Measurements from ENCODE around the gene TUBA4A. TPM values are rescaled to one million over a fixed set of nuclear protein-coding genes. Genes with fewer than 3 reads are reported as not detected.
A peak's percentile ranks its signal among the peaks of the same experiment; 100 is the strongest.

TUBA4A gene
- total RNA-seq, 1 donor from 2014 or later: 47.9 TPM

- Histone ChIP-seq H3K27me3 (ENCODE audit: control insufficient read depth, insufficient read depth, low read length) (no peaks in the 10 kb centered on the region), H3K4me3 (ENCODE audit: low read depth, low read length) (peak within 1 kb of the TSS; percentile 80), H3K36me3 (ENCODE audit: control insufficient read depth, insufficient read depth, low read length) (peaks cover 29% of the 10 kb centered on the region)
- TF ChIP-seq CTCF (IDR thresholded peaks at IDR 0.05; ENCODE audit: insufficient read depth, low read length, severe bottlenecking): no peak
- FAIRE-seq: peak; percentile 7
- peak; percentile 97 for DNase-seq (ENCODE audit: low read depth)
Observed at GRCh38 chr2:219229305-219230058, 24.2 kb downstream of the TUBA4A start, which contains the start of the genes ANKZF1 and ATG9A. Gene ANKZF1 (plus strand): TSS chr2:219229806. CDS start chr2:219230258, 452 bp downstream. Gene ATG9A (minus strand): TSS chr2:219229636. CDS start chr2:219228024, 1,612 bp downstream.

- Histone ChIP-seq H3K27me3 (ENCODE audit: control insufficient read depth, insufficient read depth, low read length) (no peaks in the 10 kb centered on the region), H3K36me3 (ENCODE audit: control insufficient read depth, insufficient read depth, low read length) (peaks cover 32% of the 10 kb centered on the region), H3K4me3 (ENCODE audit: low read depth, low read length) (peak overlapping the region; percentile 80)
- FAIRE-seq (no peak), DNase-seq (ENCODE audit: low read depth) (no peak)
- no peak for TF ChIP-seq CTCF (IDR thresholded peaks at IDR 0.05; ENCODE audit: insufficient read depth, low read length, severe bottlenecking)
Observed at GRCh38 chr2:219228911-219229304, 24.8 kb downstream of the TUBA4A start.

- TF ChIP-seq CTCF (IDR thresholded peaks at IDR 0.05; ENCODE audit: insufficient read depth, low read length, severe bottlenecking): no peak
- no peaks in the 10 kb centered on the region for H3K27me3 ChIP-seq (ENCODE audit: control insufficient read depth, insufficient read depth, low read length)
- H3K4me3 ChIP-seq (ENCODE audit: low read depth, low read length): peak overlapping the region; percentile 80
- H3K36me3 ChIP-seq (ENCODE audit: control insufficient read depth, insufficient read depth, low read length): peaks cover 32% of the 10 kb centered on the region
- no peak for DNase-seq (ENCODE audit: low read depth)
- FAIRE-seq: no peak
Observed at GRCh38 chr2:219228041-219228910, 25.4 kb downstream of the TUBA4A start.

- FAIRE-seq (no peak), DNase-seq (ENCODE audit: low read depth) (no peak)
- Histone ChIP-seq H3K4me3 (ENCODE audit: low read depth, low read length) (no peak overlapping the region), H3K27me3 (ENCODE audit: control insufficient read depth, insufficient read depth, low read length) (no peaks in the 10 kb centered on the region), H3K36me3 (ENCODE audit: control insufficient read depth, insufficient read depth, low read length) (peaks cover 40% of the 10 kb centered on the region)
- TF ChIP-seq CTCF (IDR thresholded peaks at IDR 0.05; ENCODE audit: insufficient read depth, low read length, severe bottlenecking): no peak
Observed at GRCh38 chr2:219225350-219225749, 28.4 kb downstream of the TUBA4A start.

GRCh38 chr2:219223831-219224610 is 29.7 kb downstream of the TUBA4A start:
- DNase-seq (ENCODE audit: low read depth) (no peak), FAIRE-seq (no peak)
- Histone ChIP-seq H3K36me3 (ENCODE audit: control insufficient read depth, insufficient read depth, low read length) (peaks cover 40% of the 10 kb centered on the region), H3K27me3 (ENCODE audit: control insufficient read depth, insufficient read depth, low read length) (no peaks in the 10 kb centered on the region), H3K4me3 (ENCODE audit: low read depth, low read length) (no peak overlapping the region)
- TF ChIP-seq CTCF (IDR thresholded peaks at IDR 0.05; ENCODE audit: insufficient read depth, low read length, severe bottlenecking): no peak
